ENCODE data around the gene MACROD1. TPM values are rescaled to one million over a fixed set of nuclear protein-coding genes. Genes with fewer than 3 reads are reported as not detected.

Gene MACROD1
- total RNA-seq, 6 experiments from 2014 or later: 11.8 to 17.0 (median 13.1) TPM

GRCh38 chr11:64008914-64009633 is 156.8 kb downstream of the MACROD1 start:
- no peak overlapping the region for H3K27ac Mint-ChIP-seq
- no peaks in the 10 kb centered on the region for H3K36me3 Mint-ChIP-seq (ENCODE audit: low read depth)
- TF ChIP-seq CTCF (IDR thresholded peaks at IDR 0.05): no peak
- DNase-seq: no peak
- H3K4me1 Mint-ChIP-seq (ENCODE audit: low read depth): peaks cover 24% of the 10 kb centered on the region
- H3K9me3 Mint-ChIP-seq: no peaks in the 10 kb centered on the region
- H3K4me3 Mint-ChIP-seq: no peak overlapping the region
- peaks cover 7% of the 10 kb centered on the region for H3K27me3 Mint-ChIP-seq (ENCODE audit: insufficient read depth)

GRCh38 chr11:64008283-64008913 is 157.5 kb downstream of the MACROD1 start:
- no peak for TF ChIP-seq CTCF (IDR thresholded peaks at IDR 0.05)
- peaks cover 8% of the 10 kb centered on the region for H3K27me3 Mint-ChIP-seq (ENCODE audit: insufficient read depth)

GRCh38 chr11:64007629-64008282 is 158.2 kb downstream of the MACROD1 start:
- TF ChIP-seq CTCF (IDR thresholded peaks at IDR 0.05): no peak; the same call in none of the 2 replicates
- Mint-ChIP-seq H3K4me3 (peak overlapping the region; percentile 80), H3K27me3 (ENCODE audit: insufficient read depth) (peaks cover 8% of the 10 kb centered on the region), H3K27ac (peak overlapping the region; percentile 62; the same call in 1 of the 2 replicates), H3K9me3 (no peaks in the 10 kb centered on the region), H3K36me3 (ENCODE audit: low read depth) (no peaks in the 10 kb centered on the region), H3K4me1 (ENCODE audit: low read depth) (peaks cover 31% of the 10 kb centered on the region)
- DNase-seq: no peak

More at GRCh38 chr11:64008283-64008913, 157.5 kb downstream of the MACROD1 start:
- H3K27ac Mint-ChIP-seq: no peak overlapping the region
- H3K4me3 Mint-ChIP-seq: peak overlapping the region; percentile 80; the same call in 1 of the 2 replicates
- H3K36me3 Mint-ChIP-seq (ENCODE audit: low read depth): no peaks in the 10 kb centered on the region
- no peak for DNase-seq
- no peaks in the 10 kb centered on the region for H3K9me3 Mint-ChIP-seq
- peaks cover 31% of the 10 kb centered on the region for H3K4me1 Mint-ChIP-seq (ENCODE audit: low read depth)

GRCh38 chr11:64007160-64007628 is 158.7 kb downstream of the MACROD1 start:
- H3K27me3 Mint-ChIP-seq (ENCODE audit: insufficient read depth): peaks cover 8% of the 10 kb centered on the region
- H3K4me3 Mint-ChIP-seq: peak overlapping the region; percentile 80
- DNase-seq: peak; percentile 13
- H3K27ac Mint-ChIP-seq: peak overlapping the region; percentile 62
- peaks cover 31% of the 10 kb centered on the region for H3K4me1 Mint-ChIP-seq (ENCODE audit: low read depth)
- no peaks in the 10 kb centered on the region for H3K36me3 Mint-ChIP-seq (ENCODE audit: low read depth)
- TF ChIP-seq CTCF (IDR thresholded peaks at IDR 0.05): no peak
- H3K9me3 Mint-ChIP-seq: no peaks in the 10 kb centered on the region

GRCh38 chr11:64006398-64006797 is 159.5 kb downstream of the MACROD1 start:
- H3K36me3 Mint-ChIP-seq (ENCODE audit: low read depth): no peaks in the 10 kb centered on the region
- H3K4me3 Mint-ChIP-seq: peak overlapping the region; percentile 80; the same call in 1 of the 2 replicates
- no peak for DNase-seq
- TF ChIP-seq CTCF (IDR thresholded peaks at IDR 0.05): no peak
- H3K9me3 Mint-ChIP-seq: no peaks in the 10 kb centered on the region
- peaks cover 39% of the 10 kb centered on the region for H3K4me1 Mint-ChIP-seq (ENCODE audit: low read depth)
- H3K27ac Mint-ChIP-seq: no peak overlapping the region
- H3K27me3 Mint-ChIP-seq (ENCODE audit: insufficient read depth): peaks cover 10% of the 10 kb centered on the region
